Mesendoderm (in vitro differentiated cells): ENCODE results near the gene SMAD2.

Experiments used
- DNase-seq: peaks from one replicate; pipeline ENCODE4 v3.0.0; 2013
- H2AK5ac ChIP-seq: 2 replicates; pipeline ENCODE4 v1.6.1; 2013; ENCODE audit warnings: low read length, inconsistent platforms
- H2BK120ac ChIP-seq: 2 replicates; pipeline ENCODE4 v1.6.1; 2013; ENCODE audit warnings: low read depth, mild to moderate bottlenecking, low read length, moderate library complexity, mixed read lengths
- H2BK15ac ChIP-seq: replicated peaks from 2 replicates; pipeline ENCODE4 v1.6.1; 2013; ENCODE audit warnings: low read depth, mild to moderate bottlenecking, moderate library complexity
- H2BK5ac ChIP-seq: 2 replicates; pipeline ENCODE4 v1.6.1; 2013; ENCODE audit warnings: low read length, inconsistent platforms
- H3K18ac ChIP-seq: 2 replicates; pipeline ENCODE4 v1.6.1; 2013; ENCODE audit warnings: mild to moderate bottlenecking, low read length, mixed read lengths
- H3K23ac ChIP-seq: one replicate; pipeline ENCODE4 v1.6.1; 2013; ENCODE audit warnings: low read length
- H3K27ac ChIP-seq: 2 replicates; pipeline ENCODE4 v1.5.1; 2013; ENCODE audit warnings: low read depth, mild to moderate bottlenecking, inconsistent platforms, low read length, moderate library complexity
- H3K27me3 ChIP-seq: 2 replicates; pipeline ENCODE4 v1.6.1; 2013; ENCODE audit warnings: low read length, control low read depth, mild to moderate bottlenecking, inconsistent platforms; ENCODE audit not compliant: insufficient read depth, poor library complexity
- H3K36me3 ChIP-seq: 2 replicates; pipeline ENCODE4 v1.6.1; 2013; ENCODE audit warnings: low read length, inconsistent platforms; ENCODE audit not compliant: control insufficient read depth, insufficient read depth
- H3K4ac ChIP-seq: one replicate; pipeline ENCODE4 v1.6.1; 2013; ENCODE audit warnings: low read depth, mild to moderate bottlenecking, low read length, moderate library complexity
- H3K4me1 ChIP-seq: 2 replicates; pipeline ENCODE4 v1.6.1; 2013; ENCODE audit warnings: low read depth, low read length, inconsistent platforms; ENCODE audit not compliant: control insufficient read depth
- H3K4me2 ChIP-seq: 2 replicates; pipeline ENCODE4 v1.6.1; 2013; ENCODE audit warnings: low read length
- H3K4me3 ChIP-seq: 2 replicates; pipeline ENCODE4 v1.5.1; 2013; ENCODE audit warnings: mild to moderate bottlenecking, low read length
- H3K56ac ChIP-seq: one replicate; pipeline ENCODE4 v1.6.1; 2013; ENCODE audit warnings: low read length
- H3K79me1 ChIP-seq: 2 replicates; pipeline ENCODE4 v1.6.1; 2013; ENCODE audit warnings: low read length, inconsistent platforms
- H3K79me2 ChIP-seq: 2 replicates; pipeline ENCODE4 v1.6.1; 2013; ENCODE audit warnings: mild to moderate bottlenecking, low read length; ENCODE audit not compliant: control insufficient read depth, insufficient read depth
- H3K9ac ChIP-seq: 2 replicates; pipeline ENCODE4 v1.6.1; 2013; ENCODE audit warnings: low read length, inconsistent platforms
- H4K5ac ChIP-seq: one replicate; pipeline ENCODE4 v1.6.1; 2013; ENCODE audit warnings: low read length
- H4K8ac ChIP-seq: one replicate; pipeline ENCODE4 v1.6.1; 2013; ENCODE audit warnings: low read depth, mild to moderate bottlenecking, control low read depth, low read length, moderate library complexity
- WGBS: extraction: QIAGEN DNeasy Blood & Tissue Kit; methylation state at CpG from one replicate; pipeline ENCODE4 v1.1.7; 2013; ENCODE audit warnings: low lambda C conversion rate, missing lambda C conversion rate; ENCODE audit not compliant: insufficient coverage; ENCODE audit errors: extremely low coverage; 5-methylcytosine and 5-hydroxymethylcytosine counted together

Gene SMAD2

GRCh38 chr18:47975105-47975504, 44.6 kb upstream of the SMAD2 start:
- Histone ChIP-seq H3K18ac (no peak overlapping the region), H3K27ac (no peak overlapping the region), H3K79me2 (no peaks in the 10 kb centered on the region), H3K4me1 (peaks cover 7% of the 10 kb centered on the region), H3K9ac (no peak overlapping the region), H4K5ac (no peak overlapping the region), H2BK15ac (no peak overlapping the region), H2AK5ac (no peak overlapping the region), H3K27me3 (no peaks in the 10 kb centered on the region), H3K36me3 (no peaks in the 10 kb centered on the region), H3K56ac (no peak overlapping the region), H3K4me3 (no peak overlapping the region), H3K23ac (no peak overlapping the region), H3K79me1 (no peaks in the 10 kb centered on the region), H2BK5ac (no peak overlapping the region), H4K8ac (no peak overlapping the region), H3K4ac (no peak overlapping the region), H3K4me2 (no peak overlapping the region), H2BK120ac (no peak overlapping the region)
- peak; percentile 30 for DNase-seq
- WGBS, result no CpG with 5 or more reads among the region's 5 CpGs

- peaks cover 9% of the 10 kb centered on the region for H3K4me1 ChIP-seq
- H2AK5ac ChIP-seq, result no peak overlapping the region
- H4K8ac ChIP-seq, result no peak overlapping the region
- DNase-seq, result peak; percentile 39
- H3K79me1 ChIP-seq, result no peaks in the 10 kb centered on the region
- H3K79me2 ChIP-seq, result no peaks in the 10 kb centered on the region
- no peaks in the 10 kb centered on the region for H3K27me3 ChIP-seq
- no peak overlapping the region for H3K9ac ChIP-seq
- H3K56ac ChIP-seq, result no peak overlapping the region
- H2BK120ac ChIP-seq, result no peak overlapping the region
- no CpG with 5 or more reads among the region's 9 CpGs for WGBS
- H3K4ac ChIP-seq, result peak overlapping the region; percentile 19
- H3K36me3 ChIP-seq, result no peaks in the 10 kb centered on the region
- no peak overlapping the region for H3K4me2 ChIP-seq
- no peak overlapping the region for H2BK15ac ChIP-seq
- H3K18ac ChIP-seq, result peak overlapping the region; percentile 82
- H3K4me3 ChIP-seq, result no peak overlapping the region
- no peak overlapping the region for H4K5ac ChIP-seq
- H3K23ac ChIP-seq, result no peak overlapping the region
- H3K27ac ChIP-seq, result no peak overlapping the region
- no peak overlapping the region for H2BK5ac ChIP-seq
Observed at GRCh38 chr18:47970664-47971531, 40.4 kb upstream of the SMAD2 start.

- Histone ChIP-seq H3K18ac (peak overlapping the region; percentile 35), H2AK5ac (no peak overlapping the region), H3K23ac (no peak overlapping the region), H3K4me1 (peaks cover 9% of the 10 kb centered on the region), H3K27ac (no peak overlapping the region), H3K56ac (no peak overlapping the region), H3K4ac (no peak overlapping the region), H3K79me1 (no peaks in the 10 kb centered on the region), H2BK5ac (no peak overlapping the region), H2BK15ac (no peak overlapping the region), H3K27me3 (no peaks in the 10 kb centered on the region), H3K36me3 (no peaks in the 10 kb centered on the region), H4K5ac (no peak overlapping the region), H3K4me2 (no peak overlapping the region), H4K8ac (no peak overlapping the region), H2BK120ac (no peak overlapping the region), H3K4me3 (no peak overlapping the region), H3K9ac (no peak overlapping the region), H3K79me2 (no peaks in the 10 kb centered on the region)
- peak; percentile 21 for DNase-seq
- WGBS, result no CpG with 5 or more reads among the region's 4 CpGs
Observed at GRCh38 chr18:47969816-47970215, 39.4 kb upstream of the SMAD2 start.

- peak; percentile 33 for DNase-seq
- no peak overlapping the region for H3K4me3 ChIP-seq
- no CpG with 5 or more reads among the region's 4 CpGs for WGBS
- no peak overlapping the region for H3K56ac ChIP-seq
- H2AK5ac ChIP-seq, result no peak overlapping the region
- no peak overlapping the region for H4K8ac ChIP-seq
- H3K79me2 ChIP-seq, result no peaks in the 10 kb centered on the region
- no peak overlapping the region for H3K4ac ChIP-seq
- no peak overlapping the region for H3K23ac ChIP-seq
- H3K27me3 ChIP-seq, result no peaks in the 10 kb centered on the region
- H3K36me3 ChIP-seq, result no peaks in the 10 kb centered on the region
- no peak overlapping the region for H4K5ac ChIP-seq
- H3K4me2 ChIP-seq, result no peak overlapping the region
- no peak overlapping the region for H2BK15ac ChIP-seq
- H2BK5ac ChIP-seq, result peak overlapping the region; percentile 75
- peak overlapping the region; percentile 85 for H3K18ac ChIP-seq
- H3K9ac ChIP-seq, result no peak overlapping the region
- H3K4me1 ChIP-seq, result peaks cover 9% of the 10 kb centered on the region
- H3K27ac ChIP-seq, result peak overlapping the region; percentile 89
- H2BK120ac ChIP-seq, result no peak overlapping the region
- H3K79me1 ChIP-seq, result no peaks in the 10 kb centered on the region
Observed at GRCh38 chr18:47968721-47969120, 38.3 kb upstream of the SMAD2 start.

GRCh38 chr18:47968006-47968676, 37.7 kb upstream of the SMAD2 start:
- Histone ChIP-seq H2BK120ac (no peak overlapping the region), H2BK15ac (no peak overlapping the region), H2BK5ac (peak overlapping the region; percentile 75), H2AK5ac (no peak overlapping the region), H3K56ac (peak overlapping the region; percentile 37), H3K36me3 (no peaks in the 10 kb centered on the region), H3K4me2 (no peak overlapping the region), H3K27ac (peak overlapping the region; percentile 89), H3K79me2 (no peaks in the 10 kb centered on the region), H3K79me1 (no peaks in the 10 kb centered on the region), H4K8ac (no peak overlapping the region), H3K27me3 (no peaks in the 10 kb centered on the region), H3K23ac (no peak overlapping the region), H3K4me1 (peaks cover 4% of the 10 kb centered on the region), H4K5ac (no peak overlapping the region), H3K18ac (peak overlapping the region; percentile 85), H3K9ac (no peak overlapping the region), H3K4me3 (no peak overlapping the region), H3K4ac (no peak overlapping the region)
- no CpG with 5 or more reads among the region's 9 CpGs for WGBS
- peak; percentile 99 for DNase-seq
